Activated CD8-positive, alpha-beta memory T cell treated with anti-CD3 and anti-CD28 coated beads, Interleukin-2, amount 50 U/mL, for 48 hours (primary cell): Measurements from ENCODE around the gene DDTL.
"Not testable (repeated sequence)": the region's sequence is repeated elsewhere in the genome, so short reads cannot be mapped to it uniquely, and the experiment has no call there.

Source experiments
- DNase-seq: peaks from one replicate; pipeline ENCODE4 v3.0.0-alpha.2; 2020

Gene DDTL

GRCh38 chr22:23970816-23971486 is 4.3 kb downstream of the DDTL start:
- DNase-seq: no peak

GRCh38 chr22:23971927-23972326 is 5.2 kb downstream of the DDTL start:
- not testable (repeated sequence) for DNase-seq

GRCh38 chr22:23974345-23974744 is 7.7 kb downstream of the DDTL start, which contains the start of gene DDT:
DDT (minus strand) TSS chr22:23974441; CDS start chr22:23974414, 27 bp downstream.
- not testable (repeated sequence) for DNase-seq

GRCh38 chr22:23974836-23975352 is 8.2 kb downstream of the DDTL start:
- not testable (repeated sequence) for DNase-seq

GRCh38 chr22:23977304-23977703 is 10.6 kb downstream of the DDTL start:
- DNase-seq: not testable (repeated sequence)

- DNase-seq: not testable (repeated sequence)
These were observed 13.0 kb downstream of the DDTL start, which contains the start of gene GSTT2 for GRCh38 chr22:23979557-23980240. GSTT2 (plus strand) TSS chr22:23980134.

GRCh38 chr22:23980567-23980966 is 13.9 kb downstream of the DDTL start:
- not testable (repeated sequence) for DNase-seq

- no peak for DNase-seq
These were observed 17.7 kb downstream of the DDTL start for GRCh38 chr22:23984430-23984829.

- not testable (repeated sequence) for DNase-seq
These were observed 19.4 kb downstream of the DDTL start for GRCh38 chr22:23986089-23986488.

- not testable (repeated sequence) for DNase-seq
These were observed 20.0 kb downstream of the DDTL start for GRCh38 chr22:23986538-23987178.

GRCh38 chr22:23989583-23990244 is 23.0 kb downstream of the DDTL start:
- not testable (repeated sequence) for DNase-seq

GRCh38 chr22:23993080-23993479 is 26.4 kb downstream of the DDTL start:
- DNase-seq: not testable (repeated sequence)

- DNase-seq: not testable (repeated sequence)
These were observed 27.0 kb downstream of the DDTL start for GRCh38 chr22:23993581-23994177.

GRCh38 chr22:23997092-23997491 is 30.4 kb downstream of the DDTL start:
- no peak for DNase-seq

- not testable (repeated sequence) for DNase-seq
These were observed 33.1 kb downstream of the DDTL start for GRCh38 chr22:23999779-24000178.

GRCh38 chr22:24001314-24001713 is 34.6 kb downstream of the DDTL start:
- DNase-seq: no peak

GRCh38 chr22:24002272-24002671 is 35.6 kb downstream of the DDTL start:
- DNase-seq: no peak

GRCh38 chr22:24002851-24003250 is 36.2 kb downstream of the DDTL start:
- DNase-seq: no peak

- no peak for DNase-seq
These were observed 37.2 kb downstream of the DDTL start for GRCh38 chr22:24003887-24004286.

- no peak for DNase-seq
These were observed 38.5 kb downstream of the DDTL start, which contains the start of gene GSTT4 for GRCh38 chr22:24005201-24005600. GSTT4 (minus strand) TSS chr22:24005453; CDS start chr22:24005356, 97 bp downstream.

GRCh38 chr22:24006207-24006913 is 39.7 kb downstream of the DDTL start:
- no peak for DNase-seq

- DNase-seq: no peak
These were observed 40.2 kb downstream of the DDTL start for GRCh38 chr22:24006914-24007214.
